GM21576 (cell line): Measurements from ENCODE around the gene PITX1.

Source experiments
- ATAC-seq: cut with Tn5 transposase; IDR thresholded peaks from one replicate; pipeline ENCODE4 v1.9.1; 2021; ENCODE audit warnings: mild to moderate bottlenecking, moderate library complexity; ENCODE audit not compliant: unreplicated experiment

PITX1 gene

DNA sequence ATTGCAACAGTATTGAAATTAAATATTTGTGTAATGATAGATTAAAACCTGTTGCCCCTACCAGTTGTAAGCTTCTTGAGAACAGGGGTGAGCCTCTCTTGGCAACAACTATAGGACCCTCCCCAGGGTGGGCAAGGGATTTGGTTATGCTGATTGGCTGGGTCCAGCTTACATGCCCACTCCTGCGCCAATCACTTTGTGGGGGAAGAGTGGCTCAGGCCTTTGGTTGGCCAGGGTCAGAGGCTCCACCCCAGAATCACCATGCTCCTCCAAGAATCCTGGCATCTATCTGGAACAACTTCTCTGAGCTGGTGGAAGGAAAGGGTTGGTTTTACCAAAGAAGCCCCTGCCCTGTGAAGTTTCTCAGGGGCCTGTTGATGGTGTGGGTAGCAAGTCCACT lies 8.6 kb upstream of the PITX1 start:
- no peak for ATAC-seq

DNA sequence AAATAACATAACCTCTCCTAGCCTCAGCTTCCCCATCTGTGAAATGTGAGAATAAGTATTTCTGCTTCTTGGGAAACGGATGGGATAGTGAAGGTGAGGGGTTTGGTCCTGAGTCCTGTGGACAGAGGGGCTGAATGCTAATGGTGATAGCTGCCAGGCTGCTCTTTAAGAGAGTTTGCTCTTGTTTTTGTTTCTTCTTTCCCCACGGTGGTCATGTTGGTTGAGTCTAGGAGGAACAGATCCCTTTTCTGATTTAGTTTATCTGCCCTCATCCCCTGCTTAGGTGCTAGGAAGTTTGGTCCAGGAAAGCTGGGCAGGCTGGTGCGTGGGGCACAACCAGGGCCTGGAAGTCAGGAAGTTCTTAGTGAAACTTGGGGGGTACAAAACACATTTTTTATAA lies 7.7 kb upstream of the PITX1 start:
- ATAC-seq: no peak

DNA sequence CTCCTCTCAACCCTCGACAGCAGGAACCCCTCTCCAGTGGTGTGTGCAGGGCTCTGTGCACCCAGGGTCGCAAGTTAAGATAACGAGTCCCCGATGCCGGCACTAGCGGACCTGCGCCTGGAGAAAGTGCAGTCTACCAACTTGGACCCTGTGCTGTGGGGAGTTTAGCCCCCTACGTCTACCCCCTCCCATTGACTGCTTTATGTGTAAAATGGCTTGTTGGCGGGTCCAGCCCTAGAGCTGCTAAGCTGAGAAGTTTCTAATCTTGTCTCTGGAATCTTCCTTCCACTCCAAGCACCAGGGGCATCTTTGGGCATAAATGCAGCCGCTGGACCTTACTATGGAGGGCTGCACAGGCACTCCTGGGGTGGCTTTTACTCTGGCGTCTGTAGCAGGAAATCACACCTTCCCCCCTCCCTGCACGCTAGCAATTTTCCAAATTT lies 7.1 kb upstream of the PITX1 start:
- no peak for ATAC-seq

DNA sequence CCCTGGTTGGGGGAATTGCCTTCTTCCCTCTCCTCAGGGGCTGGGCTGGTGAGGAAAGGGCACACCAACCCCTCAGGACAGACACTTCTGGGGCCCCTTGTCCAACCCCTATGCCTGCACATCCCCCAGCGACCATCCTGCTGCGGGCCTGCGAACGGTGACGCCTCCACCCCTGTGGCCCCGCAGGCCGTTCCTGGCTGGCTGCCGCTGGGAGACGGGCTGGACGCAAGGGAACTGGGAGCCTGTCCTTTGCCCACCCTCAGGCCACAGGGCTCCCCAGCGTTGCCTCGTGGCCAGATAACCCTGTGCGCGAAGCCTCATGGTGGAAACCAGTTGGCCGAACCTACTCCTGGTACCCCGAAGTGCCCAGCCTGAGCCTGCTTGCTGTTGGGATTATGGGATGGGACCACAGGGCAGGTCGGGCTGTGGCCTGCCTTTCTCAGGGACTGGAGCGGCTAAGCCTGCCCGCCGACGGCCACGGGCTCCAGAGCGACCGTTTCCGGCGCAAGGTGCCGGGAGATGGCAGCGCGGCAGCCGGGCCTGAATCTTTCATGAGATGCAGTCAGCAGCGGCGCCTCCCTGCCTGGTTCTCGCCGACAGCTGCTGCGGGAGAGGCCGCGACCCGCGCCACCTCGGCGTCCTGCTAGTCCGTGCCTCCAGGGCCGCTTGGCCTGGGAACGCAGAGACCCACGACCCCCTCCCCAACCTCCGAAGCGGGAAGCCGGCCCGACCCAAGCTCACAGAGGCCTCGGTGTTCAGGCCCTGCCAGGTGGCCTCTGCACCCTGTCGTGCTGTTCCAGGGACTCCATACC lies 6.5 kb upstream of the PITX1 start:
- ATAC-seq: no peak

DNA sequence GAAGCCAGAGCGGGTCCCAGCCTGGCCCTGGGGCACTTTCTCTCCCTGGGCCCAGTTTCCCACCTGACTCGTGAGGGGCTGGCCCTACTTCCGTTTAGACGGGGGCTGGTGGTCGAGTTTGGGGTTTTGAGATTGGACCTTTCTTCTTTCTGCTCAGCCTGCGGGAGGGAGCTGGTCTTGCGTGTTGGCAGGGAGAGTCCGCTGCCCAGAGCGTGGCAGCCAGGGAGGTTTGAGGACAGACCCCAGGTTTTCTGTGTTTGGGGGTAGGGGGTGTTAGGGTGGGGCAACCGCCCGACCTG lies 6.0 kb upstream of the PITX1 start:
- no peak for ATAC-seq

DNA sequence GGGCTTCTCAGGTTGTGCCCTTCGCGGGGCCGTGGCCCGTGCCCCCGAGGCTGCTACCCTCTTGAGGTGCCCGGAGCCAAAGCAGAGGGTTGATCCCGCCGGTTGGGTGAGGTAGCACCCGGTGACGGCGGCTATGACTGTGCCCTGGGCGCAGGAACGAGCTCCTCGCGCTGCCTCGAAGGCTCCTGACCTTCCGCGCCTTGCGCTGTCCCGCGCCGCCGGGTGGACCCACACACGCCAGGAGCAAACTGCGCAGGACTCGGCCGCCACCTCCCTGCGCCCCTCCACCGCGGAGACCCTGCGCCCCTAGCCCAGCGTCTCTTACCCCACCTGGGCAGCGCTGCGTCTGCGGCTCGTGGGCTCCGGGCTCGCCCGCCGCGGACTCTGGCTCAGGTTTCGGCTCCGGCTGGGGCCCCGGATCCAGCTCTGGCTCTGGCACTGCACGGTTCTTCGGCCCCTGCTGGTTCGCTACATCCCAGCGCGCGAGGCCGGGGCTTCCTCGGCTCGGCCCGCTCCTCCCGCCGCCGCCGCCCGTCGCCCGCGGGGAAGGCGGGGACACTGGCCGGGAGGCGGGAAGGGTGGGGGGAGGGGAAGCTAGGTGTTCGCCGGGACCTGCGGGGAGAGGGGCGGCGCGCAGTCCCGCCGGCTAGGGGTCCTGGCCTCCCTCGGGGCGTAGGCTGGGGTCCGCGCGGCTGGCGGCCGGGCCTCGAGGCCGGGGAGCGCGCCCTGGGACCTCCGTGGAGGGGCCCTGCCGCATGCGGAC lies 5.4 kb upstream of the PITX1 start:
- no peak for ATAC-seq

DNA sequence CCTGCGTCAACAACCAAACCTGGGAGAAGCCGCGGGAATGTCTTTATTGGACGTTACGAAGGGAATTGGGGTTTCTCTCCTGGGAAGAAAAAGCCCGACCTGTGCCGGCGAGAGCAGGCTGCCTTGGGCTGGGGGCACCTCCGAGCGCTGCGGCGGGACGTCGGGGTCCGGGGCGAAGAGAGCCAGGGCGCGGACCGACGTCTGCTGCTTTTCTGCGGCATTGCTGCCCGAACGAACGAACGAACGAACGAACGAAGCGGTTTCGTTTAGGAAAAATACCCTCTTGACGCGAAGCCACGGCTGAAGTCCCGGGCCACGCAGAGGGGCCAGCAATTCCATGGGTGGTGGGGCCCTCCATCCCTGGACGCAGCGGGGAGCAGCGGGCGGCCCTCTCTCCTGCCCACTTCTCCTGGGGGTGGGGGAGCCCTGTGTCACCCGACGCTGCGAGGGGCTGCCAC lies 4.8 kb upstream of the PITX1 start:
- no peak for ATAC-seq

DNA sequence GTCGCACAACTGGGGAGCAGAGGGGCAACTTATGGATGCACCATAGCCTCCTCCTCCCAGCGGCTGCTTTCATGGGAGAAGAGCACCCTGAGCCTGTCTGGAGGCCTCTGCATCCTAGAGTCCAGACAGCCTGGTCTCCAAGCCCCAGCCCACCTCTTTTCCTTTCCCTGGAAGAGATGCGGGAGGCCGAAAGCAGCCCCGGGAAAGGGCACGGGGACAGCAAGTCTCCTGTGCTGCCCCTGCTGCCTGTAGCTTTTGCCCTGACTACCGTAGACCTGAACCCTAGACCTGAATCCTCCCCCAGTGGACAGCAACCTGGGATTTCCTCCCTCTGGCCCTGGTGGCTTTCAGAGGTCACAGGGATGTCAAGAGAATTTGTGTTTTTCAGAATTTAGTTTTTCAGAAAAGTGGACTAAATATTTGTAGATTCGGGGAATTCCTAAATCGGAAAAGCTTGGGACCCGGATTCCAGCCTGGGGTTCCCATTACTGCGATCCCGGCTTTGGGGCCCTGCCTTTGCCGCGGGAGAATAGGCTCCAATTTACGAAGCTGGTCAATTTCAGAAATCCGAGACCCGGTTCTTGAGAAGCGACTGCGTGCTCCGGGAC lies 4.3 kb upstream of the PITX1 start:
- ATAC-seq: no peak

DNA sequence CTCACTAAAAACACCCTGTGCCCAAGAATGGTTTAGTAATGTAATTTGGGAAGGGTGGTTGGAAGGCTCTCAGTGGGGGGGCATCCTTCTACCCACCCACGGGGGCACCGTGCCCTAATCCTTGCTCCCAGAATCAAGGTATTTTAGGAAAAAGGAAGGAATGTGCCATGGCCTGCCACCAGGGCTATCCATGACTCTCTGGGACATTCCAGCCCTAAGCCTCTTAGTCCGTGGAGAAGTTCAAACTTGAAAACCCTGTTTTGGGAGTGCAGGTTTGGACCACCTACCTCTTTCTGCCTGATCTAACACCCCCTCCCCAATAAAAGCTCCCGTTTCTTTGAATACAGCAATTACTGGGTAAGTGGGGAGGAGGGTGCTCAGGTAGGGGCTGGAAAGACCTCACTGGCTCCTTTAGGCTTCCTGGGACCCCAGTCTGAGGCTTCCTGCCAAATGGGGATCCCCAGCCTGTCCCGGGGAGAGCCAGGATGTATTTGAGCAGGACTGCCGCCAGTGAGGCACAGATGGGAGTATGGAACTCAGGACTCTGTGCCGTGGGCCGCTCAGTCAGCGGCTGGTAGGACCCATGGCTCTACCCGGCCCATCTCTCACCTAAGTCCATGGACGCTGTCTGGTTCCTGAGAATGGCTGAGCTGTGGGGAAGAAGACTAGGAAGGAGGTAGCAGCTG lies 3.6 kb upstream of the PITX1 start:
- ATAC-seq: no peak

DNA sequence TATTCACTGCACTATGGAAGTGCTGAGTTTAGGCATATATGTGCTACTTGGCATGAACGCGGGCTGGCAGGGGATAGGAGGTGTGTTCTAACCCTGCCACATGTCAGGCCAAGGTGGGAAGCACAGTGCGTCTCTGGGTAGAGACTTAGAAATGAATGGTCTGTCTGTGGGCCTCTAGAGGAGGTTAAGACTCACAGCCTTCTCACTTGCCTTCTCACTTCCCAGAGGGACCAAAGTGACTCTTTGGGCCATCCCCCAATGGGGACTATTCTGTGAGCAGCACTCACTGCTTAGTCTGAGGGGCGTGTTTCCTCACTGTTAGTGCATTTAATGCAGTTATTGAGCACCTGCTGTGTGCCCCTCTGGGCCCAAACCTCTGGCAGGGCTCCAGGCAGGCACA lies 2.4 kb upstream of the PITX1 start:
- no peak for ATAC-seq

DNA sequence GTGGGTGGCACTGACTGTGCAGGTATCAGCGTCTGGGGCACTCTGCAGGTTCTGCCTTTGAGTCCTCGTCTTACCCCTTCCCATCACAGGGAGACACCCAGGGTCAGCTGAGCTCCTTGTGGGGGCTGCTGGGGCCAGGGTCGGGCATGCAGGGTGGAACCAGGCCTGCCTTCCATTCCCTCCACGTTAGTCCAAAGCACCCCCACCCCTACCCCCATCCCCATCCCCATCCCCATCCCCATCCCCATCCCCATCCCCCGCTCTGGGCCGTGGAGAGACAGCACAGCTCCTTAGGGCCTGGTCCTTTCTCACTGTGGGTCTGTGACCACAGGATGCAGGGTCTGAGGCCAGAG lies 1.6 kb upstream of the PITX1 start:
- no peak for ATAC-seq

DNA sequence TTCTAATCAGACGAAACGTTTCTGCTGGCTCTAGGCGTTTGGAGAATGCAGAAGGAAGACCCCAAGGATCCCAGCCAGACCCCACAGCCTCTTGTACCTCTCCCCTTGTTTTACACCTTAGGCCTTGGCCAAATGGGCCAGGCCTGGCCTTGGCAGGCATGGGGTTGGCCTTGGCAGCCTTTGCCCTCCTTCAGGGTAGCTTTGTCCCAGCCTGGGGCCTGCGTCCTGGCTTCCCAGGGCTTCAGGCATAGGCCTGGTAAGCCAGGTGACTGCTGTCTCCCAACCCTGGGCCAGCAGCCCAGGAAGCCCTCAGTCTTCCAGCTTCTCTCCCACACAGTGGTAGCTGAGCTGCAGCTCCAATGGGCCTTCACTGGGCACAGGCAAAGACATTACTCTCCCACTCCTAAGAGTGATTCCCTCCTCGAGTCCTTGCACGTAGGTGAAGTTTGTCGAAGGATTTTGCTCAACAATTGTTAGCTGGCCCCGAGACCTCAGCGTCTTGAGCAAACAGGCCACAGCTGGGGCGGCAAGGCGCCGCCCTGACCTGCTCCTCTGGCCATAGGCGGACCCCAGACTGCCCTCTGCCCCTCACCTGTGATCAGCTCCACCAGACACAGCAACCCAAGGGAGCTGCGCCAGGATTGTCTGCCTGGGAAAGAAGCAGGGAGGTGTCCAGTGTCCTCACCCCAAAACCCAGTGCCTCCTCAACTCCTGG lies 1.1 kb upstream of the PITX1 start:
- ATAC-seq: no peak

DNA sequence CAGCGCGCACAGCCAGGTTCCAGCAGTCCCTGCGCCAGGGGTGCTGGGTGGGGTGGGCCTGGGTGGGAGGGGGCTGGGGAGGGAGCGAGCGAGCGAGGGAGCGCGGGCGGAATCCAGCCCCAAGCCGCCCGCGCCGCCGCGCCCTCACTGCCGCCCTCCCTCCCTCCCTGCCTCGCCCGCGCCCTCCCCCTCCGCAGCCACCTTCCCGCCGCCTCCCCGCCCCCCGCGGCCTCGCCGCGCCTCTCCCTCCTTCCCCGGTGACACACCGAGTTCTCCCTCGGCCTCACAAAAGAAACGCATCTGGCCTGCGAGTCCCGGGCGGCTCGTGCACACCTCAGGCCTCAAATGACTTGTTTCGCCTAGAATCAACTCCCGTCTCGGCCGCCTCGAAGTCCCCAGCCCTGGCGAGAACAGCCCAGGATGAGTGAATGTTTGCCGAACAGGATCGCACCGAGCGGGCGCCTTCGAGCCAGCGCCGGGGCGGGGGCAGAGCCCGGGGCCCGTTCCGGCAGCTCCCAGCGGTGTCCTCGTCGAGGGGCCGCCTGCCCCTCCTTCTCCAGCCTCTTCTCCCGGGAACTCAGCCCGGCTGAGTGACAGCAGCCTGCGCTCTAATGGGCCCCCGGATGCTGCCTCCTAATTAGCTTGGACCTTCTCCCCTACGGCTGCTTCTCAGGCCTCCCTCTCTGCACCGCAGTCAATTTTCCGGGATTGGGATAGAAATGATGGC lies 371 bp upstream of the PITX1 start:
- ATAC-seq: no peak

DNA sequence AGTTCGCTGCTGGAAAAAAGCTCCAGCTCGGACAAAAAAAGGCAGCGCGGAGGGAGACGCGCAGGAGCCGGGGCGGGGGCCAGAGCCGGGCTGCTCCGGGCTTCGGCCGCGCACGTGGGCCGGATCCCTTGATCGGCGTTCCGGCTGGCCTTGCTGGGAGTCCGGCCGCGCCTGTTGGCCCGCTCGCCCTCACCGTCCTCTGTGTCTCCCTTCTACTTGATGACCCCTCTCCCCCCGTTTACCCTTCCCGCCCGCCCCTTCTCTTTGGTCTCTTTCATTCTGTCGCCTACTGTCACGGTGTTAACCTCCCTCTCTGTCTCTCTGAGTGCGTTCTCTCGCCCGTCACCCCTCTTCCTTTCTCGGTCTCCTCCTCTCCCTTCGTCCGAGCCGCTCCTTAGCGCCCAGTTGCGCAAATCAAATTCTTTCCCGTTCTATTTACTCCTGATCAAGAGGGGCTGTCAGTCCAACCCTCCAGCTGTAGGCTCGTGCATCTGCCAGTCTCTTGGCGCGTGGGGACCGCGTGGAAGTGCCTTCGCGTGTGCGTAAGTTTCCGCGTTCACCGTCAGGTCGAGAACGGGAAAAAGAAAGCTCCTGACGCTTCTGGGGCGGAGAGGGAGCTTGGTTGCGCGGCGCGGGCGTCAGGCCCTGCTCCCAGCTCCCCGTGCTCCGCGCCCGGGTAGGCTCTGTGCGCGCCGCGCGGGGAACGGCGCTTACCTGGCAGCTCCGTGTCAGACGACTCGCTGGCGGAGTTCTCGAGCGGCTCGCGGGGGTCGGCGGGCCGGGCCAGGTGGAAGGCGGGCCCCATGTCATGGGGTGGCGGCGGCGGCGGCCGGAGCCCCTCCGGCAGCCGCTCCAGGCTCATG lies 798 bp downstream of the PITX1 start:
- no peak for ATAC-seq

DNA sequence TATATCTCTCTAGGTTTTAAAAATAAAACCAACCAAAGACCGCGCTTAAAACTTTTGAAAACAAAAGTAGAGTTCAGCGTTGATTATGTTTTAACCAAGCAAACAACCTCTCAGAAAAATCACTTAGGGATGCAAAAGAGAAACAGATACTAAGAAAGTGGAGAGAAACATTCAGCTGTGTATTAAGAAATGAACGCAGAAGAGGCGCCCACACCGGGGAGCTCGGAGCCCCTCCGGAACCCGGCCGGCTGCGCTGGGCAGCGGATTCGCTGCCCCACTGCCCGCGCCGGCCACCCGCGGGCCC lies 1.4 kb downstream of the PITX1 start:
- no peak for ATAC-seq

DNA sequence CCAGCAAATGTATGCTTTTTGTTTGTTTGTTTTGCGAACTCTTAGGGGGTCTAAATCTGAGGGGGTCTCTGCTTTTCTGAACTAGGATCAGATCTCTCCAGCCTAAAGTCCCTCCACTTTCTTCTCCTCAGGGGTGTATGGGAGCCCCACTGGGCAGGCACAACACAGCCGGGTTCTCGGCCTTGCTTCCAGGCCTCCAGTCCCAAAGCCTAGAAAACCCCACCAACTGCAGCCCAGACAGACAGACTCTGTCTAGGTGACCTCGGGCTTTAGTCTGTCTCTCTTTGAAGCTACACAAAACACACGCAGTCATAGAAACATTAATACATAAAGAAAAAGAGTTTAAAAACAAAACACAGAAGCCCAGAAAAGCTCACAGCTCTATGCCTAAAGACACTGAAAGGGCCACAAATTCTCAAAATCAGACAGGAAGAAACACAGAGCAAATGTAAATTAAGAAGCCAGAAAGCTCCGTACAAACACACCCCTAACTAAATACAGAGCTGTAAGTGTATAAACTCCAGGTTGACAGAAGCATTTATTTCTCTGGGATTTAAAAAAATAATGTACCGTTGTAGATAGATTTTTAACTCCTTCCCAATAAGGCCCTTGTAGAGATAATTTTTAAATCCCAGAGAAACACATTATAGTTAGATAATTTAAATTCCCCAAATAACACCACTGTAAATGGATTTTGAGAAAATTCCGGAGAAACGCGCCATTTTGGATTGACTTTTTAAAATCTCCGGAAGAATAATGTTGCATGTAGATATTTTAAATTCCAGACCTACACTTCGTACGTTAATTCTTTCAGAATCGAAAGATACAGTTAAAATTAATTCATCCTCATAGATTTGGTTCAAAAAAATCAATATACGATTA lies 2.0 kb downstream of the PITX1 start:
- ATAC-seq: no peak

DNA sequence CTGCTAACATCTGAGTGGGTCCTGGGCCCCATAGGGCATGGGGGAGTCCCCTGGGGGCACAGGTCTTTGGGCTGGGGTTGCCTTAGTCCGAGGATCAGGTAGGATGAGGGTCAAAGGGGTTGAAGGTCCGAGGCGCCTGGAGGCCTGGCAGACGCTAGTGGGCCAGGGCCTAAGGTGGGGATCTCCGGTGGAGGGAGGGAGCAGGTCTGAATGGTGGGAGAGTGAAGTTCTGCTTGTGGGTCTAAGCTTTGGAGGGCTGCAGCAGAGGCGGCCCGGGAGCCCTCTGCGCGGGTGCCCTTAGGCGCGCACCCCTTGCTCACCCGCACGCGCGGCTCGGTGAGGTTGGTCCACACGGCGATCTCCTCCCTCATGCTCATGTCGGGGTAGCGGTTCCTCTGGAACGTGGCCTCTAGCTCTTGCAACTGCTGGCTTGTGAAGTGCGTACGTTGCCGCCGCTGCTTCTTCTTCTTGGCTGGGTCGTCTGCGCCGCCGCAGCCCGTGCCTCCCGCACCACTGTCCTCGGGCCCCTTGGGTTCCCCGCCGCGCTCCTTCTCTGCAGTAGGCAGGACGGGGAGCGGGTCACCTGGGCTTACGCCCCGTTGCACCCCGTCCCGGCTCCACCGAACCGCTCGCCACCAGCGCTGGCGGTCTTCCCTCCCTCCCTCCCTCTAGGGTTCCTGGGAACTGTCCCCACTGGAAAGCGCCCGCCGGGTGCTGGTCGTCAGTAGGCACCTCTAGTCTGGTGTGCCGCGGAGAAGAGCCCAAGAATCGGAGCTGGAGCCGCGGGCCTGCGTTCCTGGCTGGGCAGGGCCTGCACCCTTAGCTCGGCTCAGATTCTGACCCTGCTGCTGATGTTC lies 2.8 kb downstream of the PITX1 start:
- ATAC-seq: no peak
